BE2C (cell line): Measurements from ENCODE around the gene TEKTIP1. TPM values are rescaled to one million over a fixed set of nuclear protein-coding genes. Genes with fewer than 3 reads are reported as not detected.

ENCODE experiments used
- DNase-seq: peaks from one replicate; pipeline ENCODE4 v3.0.0-alpha.2; 2020
- H3K27me3 ChIP-seq: fragments of 250-450 bp; sonication (Bioruptor Pico); 2 replicates; pipeline ENCODE4 v1.5.1; 2020; ENCODE audit warnings: mild to moderate bottlenecking
- H3K36me3 ChIP-seq: fragments of 250-450 bp; sonication (Bioruptor Pico); 2 replicates; pipeline ENCODE4 v1.5.1; 2020; ENCODE audit warnings: mild to moderate bottlenecking
- H3K4me1 ChIP-seq: fragments of 250-450 bp; sonication (Bioruptor Pico); 2 replicates; pipeline ENCODE4 v1.5.1; 2020
- H3K4me3 ChIP-seq: 2 replicates; pipeline ENCODE4 v1.5.1; 2011; ENCODE audit warnings: low read depth, low read length
- H3K9me3 ChIP-seq: fragments of 250-450 bp; sonication (Bioruptor Pico); 2 replicates; pipeline ENCODE4 v1.5.1; 2020
- polyA plus RNA-seq: library from polyadenylated mRNA; unstranded; fragments of >200 nt; gene quantifications from one replicate; pipeline ENCODE4 v1.2.1, GENCODE V29; 2012; ENCODE audit warnings: low read depth, missing spikeins; ENCODE audit not compliant: insufficient read length, insufficient read depth
- TF ChIP-seq, protein P1 (sequence below): IDR thresholded peaks from 2 replicates; pipeline ENCODE4 v1.5.1; 2012; ENCODE audit warnings: mild to moderate bottlenecking, low read depth, low read length

The TEKTIP1 gene
- 6.1 TPM for polyA plus RNA-seq

DNA sequence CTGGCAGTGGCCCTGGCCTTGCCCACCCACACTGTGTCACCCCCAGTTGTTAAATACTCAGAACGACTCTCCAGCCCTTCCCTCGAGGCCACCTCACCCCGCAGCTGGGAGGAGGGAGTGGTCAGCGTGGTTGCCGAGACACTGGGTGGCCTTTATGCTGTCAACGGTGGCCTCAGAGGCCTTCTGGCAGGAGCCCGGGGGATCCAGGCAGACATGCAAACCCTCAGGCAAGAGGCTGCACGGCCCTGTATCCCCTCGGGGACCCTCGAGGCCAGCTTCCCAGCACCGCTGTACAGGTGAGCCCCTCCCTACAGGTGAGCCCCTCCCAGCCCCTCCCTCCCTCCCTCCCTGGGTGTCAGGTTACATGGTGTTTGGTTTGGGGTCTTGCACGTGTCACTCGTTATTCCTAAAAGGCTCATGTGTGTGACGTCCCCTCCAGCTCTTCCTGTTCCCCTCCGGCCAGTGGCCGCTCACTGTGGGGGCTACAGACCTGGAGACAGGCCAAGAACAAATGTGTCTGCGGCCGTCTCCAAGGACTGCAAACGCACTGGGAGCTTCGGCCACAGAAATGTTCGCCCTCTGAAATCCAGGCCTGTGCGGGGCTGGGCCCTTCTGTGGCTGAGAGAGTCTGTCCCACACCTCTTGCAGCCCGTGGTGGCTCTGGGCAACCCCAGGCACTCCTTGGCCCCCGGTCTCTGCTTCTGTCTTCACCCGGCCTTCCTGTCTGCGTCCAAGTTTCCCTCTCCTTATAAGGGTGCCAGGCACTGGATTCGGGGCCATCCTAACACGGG is at the start of gene TEKTIP1:
TEKTIP1 (plus strand) TSS at position 210 of the 791 bp plus-strand sequence; CDS start at position 214, 4 bp downstream.
- no peak within 1 kb of the TSS for H3K4me3 ChIP-seq
- no peaks in the 10 kb centered on the region for H3K9me3 ChIP-seq
- peaks cover 15% of the 10 kb centered on the region for H3K36me3 ChIP-seq
- TF ChIP-seq, protein P1, sequence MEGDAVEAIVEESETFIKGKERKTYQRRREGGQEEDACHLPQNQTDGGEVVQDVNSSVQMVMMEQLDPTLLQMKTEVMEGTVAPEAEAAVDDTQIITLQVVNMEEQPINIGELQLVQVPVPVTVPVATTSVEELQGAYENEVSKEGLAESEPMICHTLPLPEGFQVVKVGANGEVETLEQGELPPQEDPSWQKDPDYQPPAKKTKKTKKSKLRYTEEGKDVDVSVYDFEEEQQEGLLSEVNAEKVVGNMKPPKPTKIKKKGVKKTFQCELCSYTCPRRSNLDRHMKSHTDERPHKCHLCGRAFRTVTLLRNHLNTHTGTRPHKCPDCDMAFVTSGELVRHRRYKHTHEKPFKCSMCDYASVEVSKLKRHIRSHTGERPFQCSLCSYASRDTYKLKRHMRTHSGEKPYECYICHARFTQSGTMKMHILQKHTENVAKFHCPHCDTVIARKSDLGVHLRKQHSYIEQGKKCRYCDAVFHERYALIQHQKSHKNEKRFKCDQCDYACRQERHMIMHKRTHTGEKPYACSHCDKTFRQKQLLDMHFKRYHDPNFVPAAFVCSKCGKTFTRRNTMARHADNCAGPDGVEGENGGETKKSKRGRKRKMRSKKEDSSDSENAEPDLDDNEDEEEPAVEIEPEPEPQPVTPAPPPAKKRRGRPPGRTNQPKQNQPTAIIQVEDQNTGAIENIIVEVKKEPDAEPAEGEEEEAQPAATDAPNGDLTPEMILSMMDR = no peak
- H3K27me3 ChIP-seq = no peaks in the 10 kb centered on the region
- H3K4me1 ChIP-seq = no peaks in the 10 kb centered on the region
- DNase-seq = no peak

GRCh38 chr19:3491396-3492119 is 47.4 kb upstream of the TEKTIP1 start:
- Histone ChIP-seq H3K4me1 (no peaks in the 10 kb centered on the region), H3K9me3 (no peaks in the 10 kb centered on the region), H3K36me3 (peaks cover 46% of the 10 kb centered on the region), H3K4me3 (no peak overlapping the region), H3K27me3 (no peaks in the 10 kb centered on the region)
- no peak for DNase-seq
- TF ChIP-seq, protein P1 = no peak

DNA sequence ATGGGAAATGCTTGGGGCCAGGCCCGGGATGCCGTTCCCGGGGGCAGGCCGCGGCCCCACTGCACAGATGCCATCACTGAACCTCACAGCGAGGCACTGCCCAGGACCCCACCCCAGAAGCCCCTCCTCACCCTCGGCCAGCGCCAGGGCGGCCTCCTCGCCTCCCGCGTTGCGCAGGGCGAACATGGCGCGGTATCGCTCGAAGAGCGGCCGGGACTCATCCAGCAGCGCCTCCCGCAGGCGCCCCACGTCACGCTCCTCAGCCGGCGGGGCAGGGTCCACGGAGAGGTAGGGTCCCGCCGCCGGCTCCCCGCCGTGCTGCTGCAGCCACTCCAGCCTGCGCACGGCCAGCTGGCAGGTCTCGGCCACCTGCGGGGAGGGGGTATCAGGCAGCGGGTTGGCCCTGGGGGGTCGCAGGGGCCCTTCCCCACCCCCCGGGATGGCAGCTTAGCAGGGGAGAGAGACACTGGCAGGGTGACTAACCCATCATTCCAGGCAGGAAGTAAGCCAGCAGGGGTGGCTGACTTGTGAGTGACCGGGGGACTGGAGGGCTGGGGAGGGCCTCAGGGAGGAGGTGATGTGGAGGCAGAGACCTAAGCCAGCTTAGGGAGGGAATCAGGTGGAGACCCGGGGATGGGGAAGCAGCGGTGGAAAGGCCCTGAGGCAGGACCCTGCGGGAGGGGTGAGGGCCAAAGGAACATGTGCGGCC is 46.7 kb upstream of the TEKTIP1 start:
- H3K9me3 ChIP-seq = no peaks in the 10 kb centered on the region
- H3K4me3 ChIP-seq = no peak overlapping the region
- no peaks in the 10 kb centered on the region for H3K4me1 ChIP-seq
- DNase-seq = no peak
- peaks cover 52% of the 10 kb centered on the region for H3K36me3 ChIP-seq
- TF ChIP-seq, protein P1 = no peak
- H3K27me3 ChIP-seq = no peaks in the 10 kb centered on the region

GRCh38 chr19:3492919-3493318 is 46.1 kb upstream of the TEKTIP1 start:
- TF ChIP-seq, protein P1 = no peak
- H3K27me3 ChIP-seq = no peaks in the 10 kb centered on the region
- no peaks in the 10 kb centered on the region for H3K4me1 ChIP-seq
- H3K36me3 ChIP-seq = peaks cover 52% of the 10 kb centered on the region
- no peak overlapping the region for H3K4me3 ChIP-seq
- no peaks in the 10 kb centered on the region for H3K9me3 ChIP-seq
- DNase-seq = no peak

- Histone ChIP-seq H3K4me3 (no peak overlapping the region), H3K9me3 (no peaks in the 10 kb centered on the region), H3K36me3 (peaks cover 54% of the 10 kb centered on the region), H3K4me1 (no peaks in the 10 kb centered on the region), H3K27me3 (no peaks in the 10 kb centered on the region)
- TF ChIP-seq, protein P1 = no peak
- no peak for DNase-seq
Measured at GRCh38 chr19:3493651-3494050, 45.3 kb upstream of the TEKTIP1 start.
